ENCODE results near the gene CNTRL.
"Not testable (repeated sequence)": the region's sequence is repeated elsewhere in the genome, so short reads cannot be mapped to it uniquely, and the experiment has no call there.

Gene CNTRL

GRCh38 chr9:121173501-121173900 lies 98.7 kb downstream of the CNTRL start:
- TF ChIP-seq, protein P1, sequence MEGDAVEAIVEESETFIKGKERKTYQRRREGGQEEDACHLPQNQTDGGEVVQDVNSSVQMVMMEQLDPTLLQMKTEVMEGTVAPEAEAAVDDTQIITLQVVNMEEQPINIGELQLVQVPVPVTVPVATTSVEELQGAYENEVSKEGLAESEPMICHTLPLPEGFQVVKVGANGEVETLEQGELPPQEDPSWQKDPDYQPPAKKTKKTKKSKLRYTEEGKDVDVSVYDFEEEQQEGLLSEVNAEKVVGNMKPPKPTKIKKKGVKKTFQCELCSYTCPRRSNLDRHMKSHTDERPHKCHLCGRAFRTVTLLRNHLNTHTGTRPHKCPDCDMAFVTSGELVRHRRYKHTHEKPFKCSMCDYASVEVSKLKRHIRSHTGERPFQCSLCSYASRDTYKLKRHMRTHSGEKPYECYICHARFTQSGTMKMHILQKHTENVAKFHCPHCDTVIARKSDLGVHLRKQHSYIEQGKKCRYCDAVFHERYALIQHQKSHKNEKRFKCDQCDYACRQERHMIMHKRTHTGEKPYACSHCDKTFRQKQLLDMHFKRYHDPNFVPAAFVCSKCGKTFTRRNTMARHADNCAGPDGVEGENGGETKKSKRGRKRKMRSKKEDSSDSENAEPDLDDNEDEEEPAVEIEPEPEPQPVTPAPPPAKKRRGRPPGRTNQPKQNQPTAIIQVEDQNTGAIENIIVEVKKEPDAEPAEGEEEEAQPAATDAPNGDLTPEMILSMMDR (IDR thresholded peaks at IDR 0.05; ENCODE audit: unreplicated experiment in 3 of 3): no peak
- Mint-ChIP-seq H3K9me3 (no peaks in the 10 kb centered on the region), H3K36me3 (ENCODE audit: low read depth) (peaks cover 61% of the 10 kb centered on the region), H3K4me1 (no peaks in the 10 kb centered on the region), H3K27ac (no peak overlapping the region), H3K4me3 (no peak overlapping the region), H3K27me3 (ENCODE audit: low read depth) (no peaks in the 10 kb centered on the region)

DNA sequence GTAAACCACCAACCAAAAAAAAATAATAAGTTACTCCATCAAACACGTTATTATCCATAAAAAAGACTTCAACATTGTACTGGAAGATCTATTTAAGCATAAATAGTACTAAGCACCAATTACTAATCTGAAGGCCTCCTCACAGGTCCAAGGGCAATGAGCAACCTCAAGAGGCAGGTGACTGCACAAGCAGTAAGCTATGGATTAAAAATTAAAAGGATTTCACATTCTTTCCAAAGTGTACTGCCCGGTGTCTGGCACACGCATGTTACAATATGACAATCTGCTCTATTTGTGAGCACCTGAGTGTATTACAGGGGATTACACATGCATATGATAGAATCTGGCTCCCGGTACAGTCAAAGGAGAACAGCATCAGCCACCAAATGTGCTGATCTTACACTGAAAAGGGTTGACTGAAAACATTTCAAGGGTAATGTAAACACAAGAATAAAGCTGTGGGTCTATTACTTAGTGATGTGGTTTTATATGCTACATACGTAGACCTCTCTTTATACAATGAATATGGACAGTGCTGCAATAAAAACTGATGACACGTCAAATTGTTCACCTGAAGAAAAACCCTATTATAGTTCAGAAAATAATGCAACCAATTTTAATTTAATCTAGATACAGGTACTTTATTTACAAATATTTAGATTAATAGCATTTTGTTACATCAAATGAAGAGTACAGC lies 104.1 kb downstream of the CNTRL start:
- no peaks in the 10 kb centered on the region for H3K9me3 Mint-ChIP-seq
- H3K27me3 Mint-ChIP-seq (ENCODE audit: low read depth): no peaks in the 10 kb centered on the region
- peaks cover 14% of the 10 kb centered on the region for H3K4me1 Mint-ChIP-seq
- TF ChIP-seq, protein P1 (IDR thresholded peaks at IDR 0.05; ENCODE audit: unreplicated experiment in 3 of 3): no peak
- peaks cover 55% of the 10 kb centered on the region for H3K36me3 Mint-ChIP-seq (ENCODE audit: low read depth)
- H3K4me3 Mint-ChIP-seq: no peak overlapping the region
- peak overlapping the region; percentile 22 to 87 (median 69) for H3K27ac Mint-ChIP-seq

GRCh38 chr9:121179373-121179721 lies 104.6 kb downstream of the CNTRL start:
- Mint-ChIP-seq H3K4me1 (peaks cover 14% of the 10 kb centered on the region), H3K36me3 (ENCODE audit: low read depth) (peaks cover 55% of the 10 kb centered on the region)
- H3K9me3 Mint-ChIP-seq; H3K27me3 Mint-ChIP-seq (ENCODE audit: low read depth); H3K4me3 Mint-ChIP-seq; H3K27ac Mint-ChIP-seq: not testable (repeated sequence)

GRCh38 chr9:121179930-121180681 lies 105.4 kb downstream of the CNTRL start:
- TF ChIP-seq, protein P1 (IDR thresholded peaks at IDR 0.05; ENCODE audit: unreplicated experiment in 3 of 3): no peak
- Mint-ChIP-seq H3K9me3 (no peaks in the 10 kb centered on the region), H3K27me3 (ENCODE audit: low read depth) (no peaks in the 10 kb centered on the region), H3K27ac (peak overlapping the region in 2 of 3 experiments; percentile 12 to 16), H3K4me1 (peaks cover 18% of the 10 kb centered on the region), H3K36me3 (ENCODE audit: low read depth) (peaks cover 54% of the 10 kb centered on the region), H3K4me3 (no peak overlapping the region)

- H3K36me3 Mint-ChIP-seq (ENCODE audit: low read depth): peaks cover 64% of the 10 kb centered on the region
- peak overlapping the region in 1 of 3 experiments; percentile 77 for H3K27ac Mint-ChIP-seq
- peaks cover 23% of the 10 kb centered on the region for H3K4me1 Mint-ChIP-seq
- H3K9me3 Mint-ChIP-seq: no peaks in the 10 kb centered on the region
- TF ChIP-seq, protein P1 (IDR thresholded peaks at IDR 0.05; ENCODE audit: unreplicated experiment in 3 of 3): no peak
- H3K27me3 Mint-ChIP-seq (ENCODE audit: low read depth): no peaks in the 10 kb centered on the region
- H3K4me3 Mint-ChIP-seq: no peak overlapping the region
Observed at GRCh38 chr9:121182101-121182836, 107.5 kb downstream of the CNTRL start.

DNA sequence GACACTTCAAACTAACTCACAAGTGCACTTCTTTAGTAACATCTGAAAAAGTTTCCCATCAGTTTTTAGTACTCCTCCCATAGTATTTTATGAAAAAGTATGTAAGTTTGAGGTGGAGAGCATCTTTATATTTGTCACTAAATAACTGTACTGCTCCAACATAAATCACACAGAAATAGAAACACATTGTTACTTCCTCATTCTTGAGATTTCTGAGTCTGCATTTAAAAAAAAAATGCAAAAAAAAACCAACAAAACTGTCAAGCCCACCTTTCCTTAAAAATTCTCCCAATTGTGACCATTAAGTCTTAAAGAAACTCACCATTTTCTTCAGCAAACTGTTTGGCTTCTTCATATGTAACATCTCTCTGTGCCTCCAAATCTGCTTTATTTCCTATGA lies 108.2 kb downstream of the CNTRL start:
- Mint-ChIP-seq H3K27me3 (ENCODE audit: low read depth) (no peaks in the 10 kb centered on the region), H3K4me3 (no peak overlapping the region)

More for the DNA sequence above, 108.2 kb downstream of the CNTRL start:
- Mint-ChIP-seq H3K36me3 (ENCODE audit: low read depth) (peaks cover 61% of the 10 kb centered on the region), H3K27ac (peak overlapping the region in 2 of 3 experiments; percentile 28 to 73), H3K9me3 (no peaks in the 10 kb centered on the region), H3K4me1 (peaks cover 30% of the 10 kb centered on the region)
- TF ChIP-seq, protein P1 (IDR thresholded peaks at IDR 0.05; ENCODE audit: unreplicated experiment in 3 of 3): no peak
